ENCODE measurements around the gene ACKR3. TPM values are rescaled to one million over a fixed set of nuclear protein-coding genes. Genes with fewer than 3 reads are reported as not detected.

ACKR3 gene
- total RNA-seq, 1 experiment from 2014 or later: not detected

GRCh38 chr2:236529606-236530005 lies 40.0 kb upstream of the ACKR3 start:
- Histone ChIP-seq H3K4me3 (ENCODE audit: low read depth in 2 of 2, low read length in 2 of 2) (no peak overlapping the region), H3K4me1 (ENCODE audit: control insufficient read depth, insufficient read depth, low read length) (no peaks in the 10 kb centered on the region), H3K27ac (ENCODE audit: low read length) (no peak overlapping the region), H3K27me3 (ENCODE audit: control insufficient read depth, insufficient read depth, low read length) (peaks cover 7% of the 10 kb centered on the region), H3K36me3 (ENCODE audit: control insufficient read depth, insufficient read depth, low read length) (no peaks in the 10 kb centered on the region), H3K9me3 (ENCODE audit: control insufficient read depth, insufficient read depth, low read depth, low read length) (no peaks in the 10 kb centered on the region)
- in situ Hi-C loops (cut with HindIII; ENCODE audit: low pct_unique_long_range_greater_than_20kb, low sequenced_read_pairs) (no loop called here), intact Hi-C loops (cut with micrococcal nuclease; ENCODE audit: unreplicated experiment) (no loop called here)
- BruUV-seq (replicated peaks): no TSS peak
- ChIA-PET CTCF (no interaction called here), POLR2A (no interaction called here)
- ATAC-seq (no peak), DNase-seq (ENCODE audit: low read depth, low spot score) (no peak)
- TF ChIP-seq, protein P1, sequence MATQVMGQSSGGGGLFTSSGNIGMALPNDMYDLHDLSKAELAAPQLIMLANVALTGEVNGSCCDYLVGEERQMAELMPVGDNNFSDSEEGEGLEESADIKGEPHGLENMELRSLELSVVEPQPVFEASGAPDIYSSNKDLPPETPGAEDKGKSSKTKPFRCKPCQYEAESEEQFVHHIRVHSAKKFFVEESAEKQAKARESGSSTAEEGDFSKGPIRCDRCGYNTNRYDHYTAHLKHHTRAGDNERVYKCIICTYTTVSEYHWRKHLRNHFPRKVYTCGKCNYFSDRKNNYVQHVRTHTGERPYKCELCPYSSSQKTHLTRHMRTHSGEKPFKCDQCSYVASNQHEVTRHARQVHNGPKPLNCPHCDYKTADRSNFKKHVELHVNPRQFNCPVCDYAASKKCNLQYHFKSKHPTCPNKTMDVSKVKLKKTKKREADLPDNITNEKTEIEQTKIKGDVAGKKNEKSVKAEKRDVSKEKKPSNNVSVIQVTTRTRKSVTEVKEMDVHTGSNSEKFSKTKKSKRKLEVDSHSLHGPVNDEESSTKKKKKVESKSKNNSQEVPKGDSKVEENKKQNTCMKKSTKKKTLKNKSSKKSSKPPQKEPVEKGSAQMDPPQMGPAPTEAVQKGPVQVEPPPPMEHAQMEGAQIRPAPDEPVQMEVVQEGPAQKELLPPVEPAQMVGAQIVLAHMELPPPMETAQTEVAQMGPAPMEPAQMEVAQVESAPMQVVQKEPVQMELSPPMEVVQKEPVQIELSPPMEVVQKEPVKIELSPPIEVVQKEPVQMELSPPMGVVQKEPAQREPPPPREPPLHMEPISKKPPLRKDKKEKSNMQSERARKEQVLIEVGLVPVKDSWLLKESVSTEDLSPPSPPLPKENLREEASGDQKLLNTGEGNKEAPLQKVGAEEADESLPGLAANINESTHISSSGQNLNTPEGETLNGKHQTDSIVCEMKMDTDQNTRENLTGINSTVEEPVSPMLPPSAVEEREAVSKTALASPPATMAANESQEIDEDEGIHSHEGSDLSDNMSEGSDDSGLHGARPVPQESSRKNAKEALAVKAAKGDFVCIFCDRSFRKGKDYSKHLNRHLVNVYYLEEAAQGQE (IDR thresholded peaks at IDR 0.05; ENCODE audit: insufficient read depth in 1 of 2, low read depth in 2 of 2, low read length in 1 of 2): no peak
- no peak for TF ChIP-seq TCF7L2 (IDR thresholded peaks at IDR 0.05; ENCODE audit: low read depth, low read length)
- no peak for TF ChIP-seq POLR2AphosphoS5 (IDR thresholded peaks at IDR 0.05; ENCODE audit: low read depth, low read length)
- TF ChIP-seq SIN3A (IDR thresholded peaks at IDR 0.05; ENCODE audit: borderline replicate concordance, insufficient read depth, low read depth, low read length): no peak
- TF ChIP-seq, protein P2, sequence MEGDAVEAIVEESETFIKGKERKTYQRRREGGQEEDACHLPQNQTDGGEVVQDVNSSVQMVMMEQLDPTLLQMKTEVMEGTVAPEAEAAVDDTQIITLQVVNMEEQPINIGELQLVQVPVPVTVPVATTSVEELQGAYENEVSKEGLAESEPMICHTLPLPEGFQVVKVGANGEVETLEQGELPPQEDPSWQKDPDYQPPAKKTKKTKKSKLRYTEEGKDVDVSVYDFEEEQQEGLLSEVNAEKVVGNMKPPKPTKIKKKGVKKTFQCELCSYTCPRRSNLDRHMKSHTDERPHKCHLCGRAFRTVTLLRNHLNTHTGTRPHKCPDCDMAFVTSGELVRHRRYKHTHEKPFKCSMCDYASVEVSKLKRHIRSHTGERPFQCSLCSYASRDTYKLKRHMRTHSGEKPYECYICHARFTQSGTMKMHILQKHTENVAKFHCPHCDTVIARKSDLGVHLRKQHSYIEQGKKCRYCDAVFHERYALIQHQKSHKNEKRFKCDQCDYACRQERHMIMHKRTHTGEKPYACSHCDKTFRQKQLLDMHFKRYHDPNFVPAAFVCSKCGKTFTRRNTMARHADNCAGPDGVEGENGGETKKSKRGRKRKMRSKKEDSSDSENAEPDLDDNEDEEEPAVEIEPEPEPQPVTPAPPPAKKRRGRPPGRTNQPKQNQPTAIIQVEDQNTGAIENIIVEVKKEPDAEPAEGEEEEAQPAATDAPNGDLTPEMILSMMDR (IDR thresholded peaks at IDR 0.05): no peak

GRCh38 chr2:236530512-236530911 lies 39.1 kb upstream of the ACKR3 start:
- in situ Hi-C loops (cut with HindIII; ENCODE audit: low pct_unique_long_range_greater_than_20kb, low sequenced_read_pairs): no loop called here
- H3K4me3 ChIP-seq (ENCODE audit: low read depth in 2 of 2, low read length in 2 of 2): no peak overlapping the region
- H3K4me1 ChIP-seq (ENCODE audit: control insufficient read depth, insufficient read depth, low read length): no peaks in the 10 kb centered on the region
- H3K27ac ChIP-seq (ENCODE audit: low read length): no peak overlapping the region
- TF ChIP-seq, protein P2 (IDR thresholded peaks at IDR 0.05): no peak
- ChIA-PET CTCF (no interaction called here), POLR2A (no interaction called here)
- DNase-seq (ENCODE audit: low read depth, low spot score) (no peak), ATAC-seq (no peak)
- H3K36me3 ChIP-seq (ENCODE audit: control insufficient read depth, insufficient read depth, low read length): no peaks in the 10 kb centered on the region
- no TSS peak for BruUV-seq (replicated peaks)
- no peaks in the 10 kb centered on the region for H3K9me3 ChIP-seq (ENCODE audit: control insufficient read depth, insufficient read depth, low read depth, low read length)
- intact Hi-C loops (cut with micrococcal nuclease; ENCODE audit: unreplicated experiment): no loop called here
- H3K27me3 ChIP-seq (ENCODE audit: control insufficient read depth, insufficient read depth, low read length): peaks cover 7% of the 10 kb centered on the region

GRCh38 chr2:236531195-236531594 lies 38.4 kb upstream of the ACKR3 start:
- POLR2A ChIA-PET: no interaction called here
- ATAC-seq (no peak), DNase-seq (ENCODE audit: low read depth, low spot score) (no peak)
- no peak overlapping the region for H3K27ac ChIP-seq (ENCODE audit: low read length)
- intact Hi-C loops (cut with micrococcal nuclease; ENCODE audit: unreplicated experiment): no loop called here
- H3K27me3 ChIP-seq (ENCODE audit: control insufficient read depth, insufficient read depth, low read length): peaks cover 7% of the 10 kb centered on the region
- BruUV-seq (replicated peaks): no TSS peak
- in situ Hi-C loops (cut with HindIII; ENCODE audit: low pct_unique_long_range_greater_than_20kb, low sequenced_read_pairs): no loop called here
- CTCF ChIA-PET: no interaction called here
- H3K4me3 ChIP-seq (ENCODE audit: low read depth in 2 of 2, low read length in 2 of 2): no peak overlapping the region
- no peaks in the 10 kb centered on the region for H3K4me1 ChIP-seq (ENCODE audit: control insufficient read depth, insufficient read depth, low read length)
- TF ChIP-seq, protein P1 (IDR thresholded peaks at IDR 0.05; ENCODE audit: insufficient read depth in 1 of 2, low read depth in 2 of 2, low read length in 1 of 2): no peak
- TF ChIP-seq, protein P2 (IDR thresholded peaks at IDR 0.05): no peak
- TF ChIP-seq TCF7L2 (IDR thresholded peaks at IDR 0.05; ENCODE audit: low read depth, low read length) (no peak), POLR2AphosphoS5 (IDR thresholded peaks at IDR 0.05; ENCODE audit: low read depth, low read length) (no peak), SIN3A (IDR thresholded peaks at IDR 0.05; ENCODE audit: borderline replicate concordance, insufficient read depth, low read depth, low read length) (no peak)
- H3K9me3 ChIP-seq (ENCODE audit: control insufficient read depth, insufficient read depth, low read depth, low read length): no peaks in the 10 kb centered on the region
- H3K36me3 ChIP-seq (ENCODE audit: control insufficient read depth, insufficient read depth, low read length): no peaks in the 10 kb centered on the region
